Measurements from ENCODE around the gene RPL37.
A peak's percentile ranks its signal among the peaks of the same experiment; 100 is the strongest.

RPL37 gene

DNA sequence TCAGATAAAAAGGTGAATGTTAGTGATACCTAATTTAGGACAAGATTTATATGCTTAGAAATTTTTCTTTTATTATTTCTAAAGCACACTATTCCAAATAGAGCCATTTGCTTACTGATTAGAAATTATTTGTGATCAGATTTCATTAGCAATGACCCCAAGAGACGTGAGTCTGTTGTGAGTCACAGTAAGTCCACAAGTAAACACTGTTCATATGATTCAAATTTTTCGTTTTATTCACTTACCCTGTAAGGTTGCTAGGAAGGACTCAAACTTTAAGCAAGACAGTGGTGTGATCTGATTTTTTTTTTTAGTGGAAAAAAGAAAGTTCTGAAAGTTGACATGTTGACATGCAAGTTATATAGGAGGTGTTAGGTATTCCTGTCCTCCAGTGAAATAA, 7.3 kb upstream of the RPL37 start:
- H3K27ac ChIP-seq = peak overlapping the region in 2 of 11 experiments; percentile 94 to 95; a peak in 5 of 22 replicates
- peaks cover 0 to 37% (median 0%) of the 10 kb centered on the region in 11 experiments; a peak in 6 of 22 replicates for H3K36me3 ChIP-seq
- peaks cover 0 to 53% (median 12%) of the 10 kb centered on the region in 10 experiments; a peak in 17 of 20 replicates for H3K4me1 ChIP-seq
- no peak for TF ChIP-seq Cebpa-rat (IDR thresholded peaks at IDR 0.05)
- peak overlapping the region in 7 of 11 experiments; percentile 12 to 96 (median 78); a peak in 11 of 22 replicates for H3K4me2 ChIP-seq
- peak overlapping the region in 4 of 10 experiments; percentile 55 to 69 (median 62); a peak in 8 of 20 replicates for H3K4me3 ChIP-seq
- H3K9me3 ChIP-seq (replicated peaks in 1 of 11) = no peaks in the 10 kb centered on the region
- peak overlapping the region in 4 of 11 experiments; percentile 83 to 95 (median 90); a peak in 7 of 22 replicates for H3K9ac ChIP-seq
- H3K27me3 ChIP-seq = peaks cover 0 to 22% (median 9%) of the 10 kb centered on the region in 11 experiments; a peak in 9 of 22 replicates
- H4K20me1 ChIP-seq = no peaks in the 10 kb centered on the region; a peak in 1 of 22 replicates

DNA sequence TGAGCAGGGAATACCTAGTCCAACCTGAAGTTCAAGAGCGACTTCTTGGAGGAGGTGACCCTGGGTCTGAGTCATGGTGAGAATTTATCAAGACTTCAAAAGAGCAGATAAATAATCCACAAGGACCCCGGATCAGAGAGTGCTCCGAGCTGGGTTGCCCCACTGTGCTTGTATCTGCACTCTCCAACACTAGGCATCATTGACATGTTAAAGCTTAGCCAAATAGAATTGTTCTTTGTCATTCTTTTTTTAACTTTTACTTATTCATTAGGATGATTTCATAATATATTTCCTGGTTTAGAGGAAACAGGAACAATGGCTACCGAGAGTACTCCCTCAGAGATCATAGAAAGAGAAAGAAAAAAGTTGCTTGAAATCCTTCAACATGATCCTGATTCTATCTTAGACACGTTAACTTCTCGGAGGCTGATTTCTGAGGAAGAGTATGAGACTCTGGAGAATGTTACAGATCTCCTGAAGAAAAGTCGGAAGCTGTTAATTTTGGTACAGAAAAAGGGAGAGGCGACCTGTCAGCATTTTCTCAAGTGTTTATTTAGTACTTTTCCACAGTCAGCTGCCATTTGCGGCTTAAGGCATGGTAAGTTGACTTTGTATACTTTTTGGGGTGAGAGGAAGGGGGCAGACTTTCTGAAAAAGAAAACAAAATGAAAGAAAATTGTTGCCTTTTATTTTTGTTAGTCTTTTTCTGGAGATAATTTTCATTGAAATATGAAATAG, 6.2 kb upstream of the RPL37 start, which contains the start of gene CARD6:
Gene CARD6 (plus strand): TSS at position 300 of the 738 bp plus-strand sequence. CDS start 16 bp downstream, at position 316.
- Histone ChIP-seq H3K4me2 (peak within 1 kb of the TSS; percentile 42 to 96 (median 66)), H3K9me3 (replicated peaks in 1 of 11) (peaks cover 0 to under 1% (median 0%) of the 10 kb centered on the region in 11 experiments; a peak in 4 of 22 replicates), H3K9ac (peak within 1 kb of the TSS in 10 of 11 experiments; percentile 16 to 95 (median 72); a peak in 19 of 22 replicates), H3K36me3 (peaks cover 0 to 26% (median 0%) of the 10 kb centered on the region in 11 experiments; a peak in 6 of 22 replicates), H3K4me1 (peaks cover 0 to 43% (median 12%) of the 10 kb centered on the region in 10 experiments; a peak in 17 of 20 replicates), H3K27ac (peak within 1 kb of the TSS in 10 of 11 experiments; percentile 39 to 97 (median 76); a peak in 19 of 22 replicates), H4K20me1 (no peaks in the 10 kb centered on the region), H3K4me3 (peak within 1 kb of the TSS in 9 of 10 experiments; percentile 9 to 69 (median 52); a peak in 16 of 20 replicates), H3K27me3 (peaks cover 0 to 22% (median 9%) of the 10 kb centered on the region in 11 experiments; a peak in 9 of 22 replicates)
- no peak for TF ChIP-seq Cebpa-rat (IDR thresholded peaks at IDR 0.05)

DNA sequence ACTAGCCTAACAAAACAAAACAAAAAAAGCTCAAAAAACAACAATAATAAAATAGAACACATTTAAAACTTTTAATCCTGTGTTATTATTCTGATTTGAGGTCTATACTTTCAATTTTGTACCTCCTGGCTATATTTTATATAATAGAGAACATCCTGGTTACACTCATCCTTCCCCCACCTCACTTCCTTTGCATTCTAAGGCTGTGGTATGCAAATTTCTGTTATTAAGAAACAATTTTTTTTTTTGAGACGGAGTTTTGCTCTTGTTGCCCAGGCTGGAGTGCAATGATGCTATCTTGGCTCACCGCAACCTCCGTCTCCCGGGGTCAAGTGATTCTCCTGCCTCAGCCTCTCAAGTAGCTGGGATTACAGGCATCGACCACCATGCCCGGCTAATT, 3.1 kb upstream of the RPL37 start:
- Histone ChIP-seq H3K27ac (0 out of 22 replicates have a peak overlapping the region, but pooled peaks of 1 of the 11 experiments have one; percentile 27), H4K20me1 (peaks cover 4 to 16% (median 12%) of the 10 kb centered on the region in 11 experiments), H3K4me1 (peaks cover 15 to 39% (median 27%) of the 10 kb centered on the region in 10 experiments), H3K27me3 (peaks cover 0 to 22% (median 9%) of the 10 kb centered on the region in 11 experiments; a peak in 9 of 22 replicates), H3K9me3 (replicated peaks in 1 of 11) (peaks cover 0 to 8% (median 6%) of the 10 kb centered on the region in 11 experiments; a peak in 6 of 22 replicates), H3K4me3 (no peak overlapping the region), H3K36me3 (peaks cover 12 to 16% (median 14%) of the 10 kb centered on the region in 11 experiments), H3K9ac (no peak overlapping the region), H3K4me2 (peak overlapping the region in 2 of 11 experiments; percentile 23 to 32; a peak in 1 of 22 replicates)
- no peak for TF ChIP-seq Cebpa-rat (IDR thresholded peaks at IDR 0.05)

DNA sequence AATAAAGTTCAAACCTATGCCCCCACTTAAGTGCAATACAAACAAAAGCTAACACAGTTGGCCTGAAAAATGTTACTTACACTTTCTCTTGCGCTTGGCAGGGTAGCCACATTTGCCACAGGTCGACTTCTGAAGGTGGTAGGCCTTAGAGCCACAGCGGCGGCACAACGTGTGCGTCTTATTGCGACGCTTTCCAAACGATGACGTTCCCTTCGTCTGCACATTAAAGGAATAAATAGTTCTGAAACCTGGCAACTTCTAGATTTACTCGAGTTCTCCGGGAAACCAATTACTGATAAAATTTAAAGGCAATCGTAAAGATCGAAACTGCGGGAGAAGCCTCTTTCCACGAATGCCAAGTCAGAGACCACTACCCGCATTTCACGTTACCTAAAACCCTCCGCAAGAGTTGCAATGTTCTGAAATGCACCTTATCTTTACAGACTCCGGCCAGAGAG, 602 bp downstream of the RPL37 start:
- no peak for TF ChIP-seq Cebpa-rat (IDR thresholded peaks at IDR 0.05)
- Histone ChIP-seq H4K20me1 (peaks cover 41 to 53% (median 49%) of the 10 kb centered on the region in 11 experiments), H3K4me1 (peaks cover 33 to 57% (median 42%) of the 10 kb centered on the region in 10 experiments), H3K27me3 (no peaks in the 10 kb centered on the region), H3K4me2 (peak overlapping the region; percentile 84 to 100 (median 97)), H3K27ac (peak overlapping the region; percentile 88 to 99 (median 97)), H3K9ac (peak overlapping the region; percentile 94 to 98 (median 97)), H3K9me3 (replicated peaks in 1 of 11) (peaks cover 0 to 8% (median 6%) of the 10 kb centered on the region in 11 experiments; a peak in 6 of 22 replicates), H3K4me3 (peak overlapping the region; percentile 81 to 97 (median 89)), H3K36me3 (peaks cover 48 to 53% (median 51%) of the 10 kb centered on the region in 11 experiments)

DNA sequence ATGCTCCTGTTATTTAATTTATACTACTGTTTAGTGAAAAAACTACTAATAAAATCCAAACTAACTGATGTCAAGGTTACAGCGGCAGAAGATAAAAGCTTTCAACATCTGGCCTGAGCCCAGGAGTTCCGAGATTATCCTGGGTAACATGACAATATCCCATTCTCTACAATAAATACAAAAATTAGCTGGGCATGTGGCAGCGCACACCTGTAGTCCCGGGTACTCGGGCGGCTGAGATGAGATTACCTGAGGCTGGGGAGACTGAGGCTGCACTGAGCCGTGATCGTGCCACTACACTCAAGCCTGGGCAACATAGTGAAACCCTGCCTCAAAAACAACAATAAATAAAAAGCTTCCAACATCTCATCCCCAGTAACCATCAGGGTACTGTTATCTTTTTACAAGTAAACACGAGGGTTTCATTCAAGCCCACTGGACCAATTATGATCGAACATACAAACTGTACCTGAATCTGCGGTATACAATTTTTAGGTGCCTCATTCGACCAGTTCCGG, 1.3 kb downstream of the RPL37 start:
- peak overlapping the region; percentile 88 to 99 (median 97); a peak in 21 of 22 replicates for H3K27ac ChIP-seq
- peaks cover 55 to 59% (median 57%) of the 10 kb centered on the region in 11 experiments for H3K36me3 ChIP-seq
- peaks cover 33 to 63% (median 42%) of the 10 kb centered on the region in 10 experiments for H3K4me1 ChIP-seq
- peaks cover 48 to 59% (median 55%) of the 10 kb centered on the region in 11 experiments for H4K20me1 ChIP-seq
- H3K9me3 ChIP-seq (replicated peaks in 1 of 11) = peaks cover 0 to 8% (median 6%) of the 10 kb centered on the region in 11 experiments; a peak in 6 of 22 replicates
- H3K27me3 ChIP-seq = no peaks in the 10 kb centered on the region
- H3K4me3 ChIP-seq = peak overlapping the region; percentile 81 to 97 (median 89)
- TF ChIP-seq Cebpa-rat (IDR thresholded peaks at IDR 0.05) = no peak
- peak overlapping the region; percentile 84 to 100 (median 97) for H3K4me2 ChIP-seq
- H3K9ac ChIP-seq = peak overlapping the region; percentile 94 to 98 (median 97)

DNA sequence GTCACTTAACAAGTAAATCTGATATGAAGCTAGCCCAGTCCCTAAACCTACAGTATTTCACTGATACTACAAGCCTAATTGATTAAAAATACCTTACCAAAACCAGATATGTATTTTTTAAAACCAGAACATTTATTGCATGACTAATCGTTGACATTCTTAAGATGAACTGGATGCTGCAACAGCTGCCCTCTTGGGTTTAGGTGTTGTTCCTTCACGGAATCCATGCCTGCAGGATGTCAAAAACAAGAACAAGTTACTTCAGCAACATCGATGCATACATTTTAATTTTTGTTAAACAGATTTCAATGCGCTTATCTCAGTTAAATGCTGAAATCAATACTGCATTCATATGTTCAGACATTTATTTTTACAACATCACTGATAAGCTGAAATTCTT, 2.7 kb downstream of the RPL37 start:
- peak overlapping the region; percentile 84 to 100 (median 97); a peak in 21 of 22 replicates for H3K4me2 ChIP-seq
- no peaks in the 10 kb centered on the region for H3K27me3 ChIP-seq
- peaks cover 62 to 74% (median 69%) of the 10 kb centered on the region in 11 experiments for H4K20me1 ChIP-seq
- peak overlapping the region in 9 of 10 experiments; percentile 81 to 97 (median 90); a peak in 15 of 20 replicates for H3K4me3 ChIP-seq
- peaks cover 0 to 8% (median 6%) of the 10 kb centered on the region in 11 experiments; a peak in 6 of 22 replicates for H3K9me3 ChIP-seq (replicated peaks in 1 of 11)
- H3K4me1 ChIP-seq = peaks cover 33 to 62% (median 42%) of the 10 kb centered on the region in 10 experiments
- no peak overlapping the region; a peak in 3 of 22 replicates for H3K27ac ChIP-seq
- peaks cover 69 to 74% (median 71%) of the 10 kb centered on the region in 11 experiments for H3K36me3 ChIP-seq
- no peak for TF ChIP-seq Cebpa-rat (IDR thresholded peaks at IDR 0.05)
- H3K9ac ChIP-seq = peak overlapping the region in 9 of 11 experiments; percentile 9 to 98 (median 98); a peak in 12 of 22 replicates

DNA sequence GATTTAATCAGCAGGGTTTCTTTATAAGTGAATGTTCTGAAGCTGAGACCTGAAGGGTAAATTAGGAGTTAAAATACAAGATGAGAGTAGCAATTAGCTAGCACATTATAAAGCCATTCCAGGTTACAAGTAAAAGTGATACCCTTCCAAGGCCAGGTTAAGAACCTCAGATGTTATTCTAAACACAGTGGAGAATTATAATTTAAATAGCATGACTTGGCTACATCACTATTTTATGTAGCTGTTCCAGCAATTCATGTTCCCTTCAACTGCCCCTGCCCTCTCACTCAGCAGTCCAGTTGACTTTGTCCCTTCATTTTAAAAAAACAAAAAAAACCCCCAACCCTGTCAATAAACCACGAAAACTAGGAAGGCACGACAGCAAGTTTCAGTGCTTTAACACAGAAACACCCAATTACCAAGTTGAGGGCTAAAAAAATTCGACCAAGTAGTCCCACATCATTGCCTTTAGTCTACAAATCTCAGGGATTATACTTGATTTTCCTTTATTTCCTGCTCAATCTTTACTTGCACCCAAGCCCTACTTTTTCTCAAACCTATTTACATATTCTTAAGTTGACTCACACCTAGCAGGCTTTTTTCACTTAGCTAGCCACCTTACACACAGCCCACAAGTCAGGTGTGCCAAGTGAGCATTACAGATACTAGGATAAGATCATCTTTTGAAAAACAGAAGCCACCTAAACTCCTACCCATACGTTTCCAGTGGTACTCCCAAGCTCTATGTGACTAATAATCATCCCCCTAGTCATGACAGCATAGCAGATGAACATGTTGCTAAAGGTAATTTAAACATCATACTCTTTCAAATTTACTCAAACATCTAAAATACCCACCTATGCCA, 3.4 kb downstream of the RPL37 start:
- TF ChIP-seq Cebpa-rat (IDR thresholded peaks at IDR 0.05) = no peak
- H3K27me3 ChIP-seq = no peaks in the 10 kb centered on the region
- H3K9me3 ChIP-seq (replicated peaks in 1 of 11) = peaks cover 0 to 8% (median 6%) of the 10 kb centered on the region in 11 experiments; a peak in 6 of 22 replicates
- H3K4me3 ChIP-seq = peak overlapping the region in 8 of 10 experiments; percentile 17 to 97 (median 90); a peak in 11 of 20 replicates
- H4K20me1 ChIP-seq = peaks cover 69 to 81% (median 77%) of the 10 kb centered on the region in 11 experiments
- peak overlapping the region in 7 of 11 experiments; percentile 1 to 98 (median 16); a peak in 10 of 22 replicates for H3K9ac ChIP-seq
- peak overlapping the region; percentile 84 to 100 (median 97); a peak in 20 of 22 replicates for H3K4me2 ChIP-seq
- peak overlapping the region in 2 of 11 experiments; percentile 5 to 22; a peak in 3 of 22 replicates for H3K27ac ChIP-seq
- H3K36me3 ChIP-seq = peaks cover 77 to 81% (median 79%) of the 10 kb centered on the region in 11 experiments
- H3K4me1 ChIP-seq = peaks cover 33 to 62% (median 42%) of the 10 kb centered on the region in 10 experiments
